Fibroblast of lung (primary cell): ENCODE results near the gene ZNF182. TPM values are rescaled to one million over a fixed set of nuclear protein-coding genes. Genes with fewer than 3 reads are reported as not detected.
"Not testable (repeated sequence)": the region's sequence is repeated elsewhere in the genome, so short reads cannot be mapped to it uniquely, and the experiment has no call there.

Source experiments
- DNase-seq, 2 donors: peaks; one replicate each; pipeline versions ENCODE4 v3.0.0 to v3.0.0-alpha.2; 2010; ENCODE audit warnings: low read depth in 2 of 2
- H2AFZ ChIP-seq: 2 replicates; pipeline ENCODE4 v1.5.1; 2012; ENCODE audit warnings: low read length, control low read depth, inconsistent platforms
- H3K27ac ChIP-seq: 2 replicates; pipeline ENCODE4 v1.5.1; 2011; ENCODE audit warnings: low read length, control low read depth; ENCODE audit not compliant: insufficient read depth
- H3K27me3 ChIP-seq: 2 replicates; pipeline ENCODE4 v1.5.1; 2011; ENCODE audit warnings: mild to moderate bottlenecking, low read length; ENCODE audit not compliant: control insufficient read depth, insufficient read depth
- H3K36me3 ChIP-seq: 2 replicates; pipeline ENCODE4 v1.5.1; 2011; ENCODE audit warnings: low read length; ENCODE audit not compliant: control insufficient read depth, insufficient read depth
- H3K4me1 ChIP-seq: 2 replicates; pipeline ENCODE4 v1.5.1; 2011; ENCODE audit warnings: low read length; ENCODE audit not compliant: control insufficient read depth, insufficient read depth; ENCODE audit errors: extremely low read depth
- H3K4me2 ChIP-seq: 2 replicates; pipeline ENCODE4 v1.5.1; 2011; ENCODE audit warnings: low read length, control low read depth; ENCODE audit not compliant: insufficient read depth; ENCODE audit errors: extremely low read depth
- H3K4me3 ChIP-seq, 4 experiments: fragments of 200-600 bp in 1 of 4; sonication (generic) in 1 of 4; replicated peaks in 1 of 4; 2 replicates each; pipeline ENCODE4 v1.5.1; 2011 to 2016; ENCODE audit warnings: low read length in 4 of 4, low read depth in 3 of 4, mild to moderate bottlenecking in 3 of 4, control low read depth in 2 of 4, inconsistent platforms in 1 of 4, mixed read lengths in 1 of 4; ENCODE audit not compliant: insufficient read depth in 1 of 4; ENCODE audit errors: control extremely low read depth in 1 of 4
- H3K79me2 ChIP-seq: 2 replicates; pipeline ENCODE4 v1.5.1; 2012; ENCODE audit warnings: mild to moderate bottlenecking, low read length, inconsistent platforms; ENCODE audit not compliant: control insufficient read depth, insufficient read depth
- H3K9ac ChIP-seq: 2 replicates; pipeline ENCODE4 v1.5.1; 2011; ENCODE audit warnings: mild to moderate bottlenecking, low read length, control low read depth; ENCODE audit not compliant: insufficient read depth
- H3K9me3 ChIP-seq: 2 replicates; pipeline ENCODE4 v1.5.1; 2012; ENCODE audit warnings: low read depth, low read length; ENCODE audit not compliant: control insufficient read depth, insufficient read depth
- H4K20me1 ChIP-seq: 2 replicates; pipeline ENCODE4 v1.5.1; 2011; ENCODE audit warnings: low read length; ENCODE audit not compliant: control insufficient read depth, insufficient read depth; ENCODE audit errors: extremely low read depth
- EZH2 ChIP-seq: IDR thresholded peaks from 2 replicates; pipeline ENCODE4 v1.5.1; 2012; ENCODE audit warnings: low read length, control low read depth, mild to moderate bottlenecking; ENCODE audit errors: missing control alignments
- polyA plus RNA-seq, 2 donors: library from polyadenylated mRNA; depleted of rRNA in 1 of 2; stranded (reverse) in 1 of 2; unstranded in 1 of 2; fragments of >200 nt; gene quantifications; 2 replicates each; pipeline ENCODE4 v1.2.1, GENCODE V29; 2011 to 2012; ENCODE audit warnings: missing spikeins in 1 of 2
- total RNA-seq: library from RNA; depleted of rRNA; stranded (reverse); fragments of >200 nt; gene quantifications from 2 replicates; pipeline ENCODE4 v1.2.1, GENCODE V29; 2014
- TF ChIP-seq, protein P1 (sequence below), 2 donors: IDR thresholded peaks in 1 of 2; conservative IDR thresholded peaks in 1 of 2; 1 replicate in 1 of 2; 2 replicates in 1 of 2; pipeline ENCODE4 v1.5.1; 2011 to 2012; ENCODE audit warnings: low read length in 2 of 2, control low read depth in 1 of 2, inconsistent platforms in 1 of 2, low read depth in 1 of 2, mild to moderate bottlenecking in 1 of 2

Gene ZNF182
- total and polyA plus RNA-seq, 2 donors (not counting 1 experiment from before 2014, with no cell fraction given), result 2.1 to 4.5 TPM

DNA sequence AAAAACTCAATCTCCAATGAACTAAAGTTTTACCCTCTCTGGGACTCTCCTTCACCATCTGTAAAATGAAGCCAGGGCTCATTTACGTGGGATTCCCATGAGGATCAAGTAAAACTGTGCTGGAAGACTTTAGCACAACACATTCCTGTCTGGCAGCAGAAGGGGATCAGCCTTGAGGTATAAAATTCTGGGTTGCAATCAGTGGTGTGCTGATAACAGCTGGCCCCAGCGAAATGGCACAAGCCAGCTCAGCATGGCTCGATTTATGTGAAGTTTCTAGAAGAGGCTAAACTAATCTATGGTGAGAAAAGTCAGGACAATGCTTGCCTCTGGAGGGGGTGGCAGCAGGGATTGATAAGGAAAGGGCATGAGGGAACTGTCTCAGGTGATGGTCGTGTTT lies 39.3 kb upstream of the ZNF182 start:
- Histone ChIP-seq H3K9me3 (no peaks in the 10 kb centered on the region), H4K20me1 (no peaks in the 10 kb centered on the region), H3K4me3 (no peak overlapping the region), H3K4me2 (no peak overlapping the region), H3K36me3 (no peaks in the 10 kb centered on the region), H2AFZ (no peak overlapping the region), H3K27me3 (no peaks in the 10 kb centered on the region), H3K9ac (no peak overlapping the region), H3K4me1 (peaks cover 3% of the 10 kb centered on the region), H3K27ac (no peak overlapping the region), H3K79me2 (no peaks in the 10 kb centered on the region)
- TF ChIP-seq, protein P1, sequence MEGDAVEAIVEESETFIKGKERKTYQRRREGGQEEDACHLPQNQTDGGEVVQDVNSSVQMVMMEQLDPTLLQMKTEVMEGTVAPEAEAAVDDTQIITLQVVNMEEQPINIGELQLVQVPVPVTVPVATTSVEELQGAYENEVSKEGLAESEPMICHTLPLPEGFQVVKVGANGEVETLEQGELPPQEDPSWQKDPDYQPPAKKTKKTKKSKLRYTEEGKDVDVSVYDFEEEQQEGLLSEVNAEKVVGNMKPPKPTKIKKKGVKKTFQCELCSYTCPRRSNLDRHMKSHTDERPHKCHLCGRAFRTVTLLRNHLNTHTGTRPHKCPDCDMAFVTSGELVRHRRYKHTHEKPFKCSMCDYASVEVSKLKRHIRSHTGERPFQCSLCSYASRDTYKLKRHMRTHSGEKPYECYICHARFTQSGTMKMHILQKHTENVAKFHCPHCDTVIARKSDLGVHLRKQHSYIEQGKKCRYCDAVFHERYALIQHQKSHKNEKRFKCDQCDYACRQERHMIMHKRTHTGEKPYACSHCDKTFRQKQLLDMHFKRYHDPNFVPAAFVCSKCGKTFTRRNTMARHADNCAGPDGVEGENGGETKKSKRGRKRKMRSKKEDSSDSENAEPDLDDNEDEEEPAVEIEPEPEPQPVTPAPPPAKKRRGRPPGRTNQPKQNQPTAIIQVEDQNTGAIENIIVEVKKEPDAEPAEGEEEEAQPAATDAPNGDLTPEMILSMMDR (conservative IDR thresholded peaks at IDR 0.05 in 1 of 2, IDR thresholded peaks at IDR 0.05 in 1 of 2; ENCODE audit: low read depth in 1 of 2, low read length in 2 of 2), result no peak
- TF ChIP-seq EZH2, result no peak
- no peak for DNase-seq

DNA sequence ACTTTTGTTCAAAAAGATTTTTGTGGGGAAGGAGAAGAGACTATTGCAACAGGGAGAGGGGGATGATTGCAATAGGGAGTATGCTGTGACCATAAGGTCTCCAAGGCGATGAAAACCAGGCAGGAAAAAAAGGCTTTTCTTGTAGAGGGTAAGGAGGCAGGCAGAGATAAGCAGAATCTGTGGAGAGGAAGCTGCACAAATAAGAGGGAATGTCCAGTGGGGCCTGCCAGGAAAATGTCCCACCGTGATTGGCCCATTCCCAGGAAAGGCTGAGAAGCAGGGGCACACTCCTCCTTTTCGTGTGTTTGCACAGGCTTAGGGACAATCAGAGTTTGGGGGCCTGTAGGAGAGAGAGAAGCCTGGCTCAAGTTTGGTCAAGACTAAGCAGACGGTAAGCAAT lies 32.1 kb upstream of the ZNF182 start:
- Histone ChIP-seq H3K27me3 (no peaks in the 10 kb centered on the region), H3K36me3 (no peaks in the 10 kb centered on the region), H3K9me3 (no peaks in the 10 kb centered on the region), H3K9ac (no peak overlapping the region), H4K20me1 (no peaks in the 10 kb centered on the region), H3K79me2 (no peaks in the 10 kb centered on the region), H3K27ac (no peak overlapping the region), H3K4me3 (no peak overlapping the region), H3K4me1 (no peaks in the 10 kb centered on the region), H3K4me2 (no peak overlapping the region), H2AFZ (no peak overlapping the region)
- no peak for DNase-seq
- TF ChIP-seq EZH2, result no peak
- TF ChIP-seq, protein P1 (conservative IDR thresholded peaks at IDR 0.05 in 1 of 2, IDR thresholded peaks at IDR 0.05 in 1 of 2; ENCODE audit: low read depth in 1 of 2, low read length in 2 of 2), result no peak

DNA sequence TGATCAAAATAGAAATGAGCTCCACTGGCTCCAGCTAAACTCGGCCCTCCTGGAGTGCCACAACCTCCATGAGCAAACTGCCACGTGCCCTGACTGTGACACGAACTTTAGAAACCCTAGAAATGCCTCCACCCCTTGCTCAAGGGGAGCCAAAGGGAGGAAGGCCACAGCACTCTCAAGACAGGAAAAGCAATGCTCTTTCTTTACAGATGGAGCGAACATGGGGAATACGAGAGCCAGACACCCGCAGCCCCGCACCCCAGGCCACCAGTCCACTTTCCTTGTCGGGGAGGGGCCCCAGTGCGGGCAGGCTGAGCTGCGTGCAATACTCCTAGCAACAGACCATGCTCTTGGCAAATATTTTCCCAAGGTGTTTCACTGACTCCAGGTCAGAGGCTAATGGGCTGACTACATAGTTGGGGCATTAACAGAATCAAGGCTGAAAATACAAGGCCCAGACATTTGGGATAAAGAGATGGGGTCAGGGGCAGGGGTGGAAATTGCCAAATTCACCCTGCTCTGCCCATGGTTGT lies 26.9 kb upstream of the ZNF182 start:
- not testable (repeated sequence) for H3K4me1 ChIP-seq, H3K9ac ChIP-seq, H4K20me1 ChIP-seq, H3K4me2 ChIP-seq, H3K27me3 ChIP-seq, H3K79me2 ChIP-seq, H2AFZ ChIP-seq, H3K27ac ChIP-seq, DNase-seq, H3K4me3 ChIP-seq, H3K36me3 ChIP-seq, H3K9me3 ChIP-seq
